GM21529 (cell line): ENCODE measurements around the gene EEFSEC.

ENCODE experiments used
- ATAC-seq: cut with Tn5 transposase; IDR thresholded peaks from one replicate; pipeline ENCODE4 v1.9.1; 2021; ENCODE audit not compliant: unreplicated experiment

Gene EEFSEC

GRCh38 chr3:128383316-128384235 is 230.3 kb downstream of the EEFSEC start:
- ATAC-seq: no peak

GRCh38 chr3:128385080-128385832 is 232.0 kb downstream of the EEFSEC start:
- no peak for ATAC-seq

- no peak for ATAC-seq
These were observed 235.7 kb downstream of the EEFSEC start for GRCh38 chr3:128388932-128389331.

GRCh38 chr3:128390867-128391266 is 237.6 kb downstream of the EEFSEC start:
- ATAC-seq: no peak

- ATAC-seq: no peak
These were observed 238.7 kb downstream of the EEFSEC start for GRCh38 chr3:128392021-128392420.

- ATAC-seq: no peak
These were observed 239.7 kb downstream of the EEFSEC start for GRCh38 chr3:128392818-128393544.

GRCh38 chr3:128394033-128394432 is 240.8 kb downstream of the EEFSEC start:
- no peak for ATAC-seq

- ATAC-seq: no peak
These were observed 241.8 kb downstream of the EEFSEC start for GRCh38 chr3:128395046-128395445.

- ATAC-seq: no peak
These were observed 242.3 kb downstream of the EEFSEC start for GRCh38 chr3:128395500-128396162.

GRCh38 chr3:128397484-128397883 is 244.2 kb downstream of the EEFSEC start:
- ATAC-seq: no peak

- no peak for ATAC-seq
These were observed 245.3 kb downstream of the EEFSEC start for GRCh38 chr3:128398586-128398985.

- ATAC-seq: no peak
These were observed 246.1 kb downstream of the EEFSEC start for GRCh38 chr3:128399221-128399915.

- no peak for ATAC-seq
These were observed 247.4 kb downstream of the EEFSEC start for GRCh38 chr3:128400671-128401070.

GRCh38 chr3:128402319-128402718 is 249.0 kb downstream of the EEFSEC start:
- ATAC-seq: no peak

GRCh38 chr3:128402998-128403397 is 249.7 kb downstream of the EEFSEC start:
- ATAC-seq: no peak

GRCh38 chr3:128404276-128405068 is 251.2 kb downstream of the EEFSEC start:
- ATAC-seq: no peak

GRCh38 chr3:128405554-128406277 is 252.4 kb downstream of the EEFSEC start:
- no peak for ATAC-seq

GRCh38 chr3:128407247-128407646 is 254.0 kb downstream of the EEFSEC start:
- no peak for ATAC-seq
